HCEC 1CT (cell line): ENCODE data around the gene MGAT5.

Experiments used
- DNase-seq: peaks from one replicate; pipeline ENCODE4 v3.0.0-alpha.2; 2017

Gene MGAT5

DNA sequence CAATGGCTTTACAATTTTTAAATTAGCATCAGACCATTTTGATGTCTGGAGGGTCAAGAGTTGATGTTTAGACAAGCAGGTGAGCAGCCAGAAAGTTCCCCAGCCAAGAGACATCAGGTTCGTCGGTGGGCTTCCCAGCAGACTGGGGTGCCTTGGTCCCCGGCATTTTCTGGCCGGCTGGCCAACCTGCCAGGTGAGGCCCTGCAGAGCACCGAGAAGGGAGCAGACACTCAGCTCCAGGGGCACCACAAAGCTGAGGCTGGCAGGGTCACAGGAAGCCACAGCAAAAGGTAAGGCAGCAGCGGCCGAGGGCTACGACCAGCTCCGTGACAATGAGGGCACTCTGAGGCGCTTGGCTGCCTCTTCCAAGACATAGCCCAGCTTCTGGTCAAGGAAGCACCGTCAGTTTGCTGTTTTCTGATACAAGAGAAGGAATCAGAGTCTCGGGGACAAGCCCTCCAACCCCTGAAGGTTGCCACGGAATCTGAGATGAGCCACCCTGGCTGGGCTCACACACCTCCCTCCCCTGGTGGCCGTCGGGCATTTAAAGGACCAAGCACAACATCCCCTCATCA lies 229.0 kb downstream of the MGAT5 start:
- DNase-seq, result no peak

DNA sequence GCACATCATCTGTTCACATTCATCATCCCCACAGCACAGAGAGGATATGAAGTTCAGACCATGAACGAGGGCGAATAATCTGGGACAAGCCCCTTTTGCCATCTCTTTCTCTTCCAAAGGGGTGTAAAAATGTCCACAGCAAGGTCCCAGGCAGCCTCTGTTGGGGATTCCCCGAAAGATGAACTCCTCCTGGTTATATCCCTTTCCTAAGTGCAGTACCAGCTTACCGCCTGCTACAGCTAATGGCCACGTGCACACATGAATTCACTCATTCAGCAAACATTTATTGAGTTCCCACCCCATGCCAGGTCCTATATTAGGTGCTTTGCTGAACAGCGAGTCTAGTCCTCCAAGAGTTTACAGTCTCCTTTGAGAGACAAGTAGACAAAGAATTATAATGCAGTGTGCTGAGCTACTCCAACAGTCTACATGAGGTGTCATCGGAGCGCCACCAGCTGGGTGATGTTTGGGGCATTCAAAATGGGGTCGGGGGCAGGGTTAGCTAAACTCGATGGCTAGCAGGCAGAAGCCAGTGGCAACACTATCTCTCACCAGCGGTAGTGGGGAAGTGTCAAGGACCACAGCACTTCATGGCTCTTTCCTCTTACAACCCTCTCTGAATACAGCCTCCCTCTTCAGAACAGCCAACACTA lies 236.0 kb downstream of the MGAT5 start:
- DNase-seq, result no peak

DNA sequence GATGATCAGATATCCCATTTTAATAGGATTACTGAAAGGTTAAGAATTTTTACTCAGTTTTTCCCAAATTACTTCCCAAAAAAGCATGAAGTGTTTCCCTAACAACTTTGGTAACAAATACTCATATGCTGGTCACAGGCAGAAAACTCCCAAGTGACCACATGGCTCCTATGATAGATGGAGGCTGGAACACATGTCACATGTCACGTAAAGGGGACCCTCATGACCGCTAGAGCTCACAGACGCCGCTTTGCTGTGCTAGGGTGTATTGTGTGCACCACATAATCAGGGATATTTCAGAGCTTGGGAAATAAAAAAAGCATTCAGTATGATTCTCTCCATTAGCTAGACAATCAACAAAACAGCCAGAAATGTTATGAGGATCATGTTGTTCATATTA lies 236.7 kb downstream of the MGAT5 start:
- no peak for DNase-seq

DNA sequence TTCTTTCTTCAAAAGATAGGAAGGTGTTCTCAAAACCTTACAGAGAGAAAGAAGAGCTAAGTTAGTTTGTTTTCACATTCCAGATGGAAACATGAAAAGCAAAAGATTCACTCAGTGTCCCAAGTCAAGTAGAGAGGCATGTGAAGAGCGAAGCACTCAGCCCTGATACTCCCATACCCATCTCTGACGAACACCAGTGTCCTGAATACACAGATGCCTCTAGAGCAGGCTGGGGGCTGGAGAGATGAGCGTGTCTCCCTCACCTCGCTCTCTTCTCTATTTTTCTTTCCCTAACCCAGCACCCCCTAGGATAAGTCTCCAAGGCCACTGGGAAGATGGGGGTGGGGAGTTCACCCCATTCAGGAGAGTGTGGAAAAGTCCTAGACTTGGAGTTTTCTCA lies 237.2 kb downstream of the MGAT5 start:
- no peak for DNase-seq

- DNase-seq, result no peak
These were observed 238.0 kb downstream of the MGAT5 start for GRCh38 chr2:134491771-134492441.

DNA sequence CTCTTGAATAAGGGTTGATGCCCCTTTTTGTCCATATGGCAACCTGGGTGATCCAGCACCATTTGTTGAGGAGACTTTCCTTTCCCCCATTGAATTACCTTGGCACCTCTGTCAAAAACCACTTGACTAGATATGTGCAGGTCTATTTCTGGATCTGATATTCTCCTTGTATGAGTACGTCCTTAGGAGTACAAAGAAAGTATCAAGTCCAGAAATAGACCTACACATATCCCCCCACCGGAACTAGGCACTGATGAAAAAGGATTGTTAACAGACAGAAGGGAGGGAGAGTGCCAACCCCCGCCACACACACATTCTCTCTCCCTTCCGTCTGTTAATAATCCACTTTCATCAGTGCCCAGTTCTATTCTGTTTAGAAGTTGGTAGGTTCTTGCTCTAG lies 239.9 kb downstream of the MGAT5 start:
- no peak for DNase-seq

DNA sequence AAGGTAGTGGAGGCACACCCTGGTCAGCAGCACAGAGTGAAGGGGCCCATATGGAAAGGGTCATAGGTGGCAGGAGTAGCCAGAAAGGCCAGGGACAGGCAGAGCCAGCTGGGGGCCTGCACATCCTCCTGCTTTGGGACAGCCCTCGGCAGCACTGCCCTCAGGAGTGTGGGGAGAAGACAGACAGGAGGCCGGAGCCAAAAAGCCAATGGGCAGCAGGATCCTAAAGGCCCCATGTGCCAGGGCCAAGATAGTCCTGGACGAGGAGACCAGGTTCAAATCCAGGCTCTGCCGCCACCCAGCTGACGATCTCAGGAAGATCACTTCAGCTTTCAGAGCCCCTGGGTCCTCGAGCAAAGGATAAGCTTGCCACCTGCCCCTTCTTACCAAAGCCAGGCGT lies 244.8 kb downstream of the MGAT5 start:
- DNase-seq, result no peak

DNA sequence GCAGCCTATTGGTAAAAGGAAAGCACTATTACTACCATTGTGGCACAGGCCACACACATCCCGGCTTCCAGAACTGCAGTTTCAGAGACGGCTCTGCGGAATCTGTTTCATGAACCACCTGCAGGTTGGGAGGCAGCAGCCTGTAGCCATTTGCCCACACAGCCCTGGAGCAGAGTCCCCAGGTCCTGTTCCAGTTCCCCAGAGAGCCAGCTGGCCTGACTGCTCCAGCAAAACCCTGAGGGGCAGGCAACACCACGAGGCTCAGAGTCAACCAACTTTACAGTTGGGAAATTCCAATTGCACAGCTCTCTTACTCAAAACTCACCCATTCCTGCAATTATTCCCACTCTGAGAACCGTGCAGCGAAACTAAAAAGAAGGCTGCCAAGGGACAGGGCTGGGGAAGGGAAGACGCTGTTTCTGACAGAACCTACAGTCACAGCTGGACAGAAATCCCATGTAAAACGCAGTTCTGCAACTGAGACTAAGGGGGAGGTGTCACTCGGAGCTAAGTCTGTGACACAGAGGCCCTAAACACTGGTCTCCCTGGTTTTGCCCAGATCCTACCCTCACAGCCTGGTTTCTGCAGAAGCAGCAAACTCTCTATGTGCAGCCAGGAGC lies 245.5 kb downstream of the MGAT5 start:
- DNase-seq, result no peak

DNA sequence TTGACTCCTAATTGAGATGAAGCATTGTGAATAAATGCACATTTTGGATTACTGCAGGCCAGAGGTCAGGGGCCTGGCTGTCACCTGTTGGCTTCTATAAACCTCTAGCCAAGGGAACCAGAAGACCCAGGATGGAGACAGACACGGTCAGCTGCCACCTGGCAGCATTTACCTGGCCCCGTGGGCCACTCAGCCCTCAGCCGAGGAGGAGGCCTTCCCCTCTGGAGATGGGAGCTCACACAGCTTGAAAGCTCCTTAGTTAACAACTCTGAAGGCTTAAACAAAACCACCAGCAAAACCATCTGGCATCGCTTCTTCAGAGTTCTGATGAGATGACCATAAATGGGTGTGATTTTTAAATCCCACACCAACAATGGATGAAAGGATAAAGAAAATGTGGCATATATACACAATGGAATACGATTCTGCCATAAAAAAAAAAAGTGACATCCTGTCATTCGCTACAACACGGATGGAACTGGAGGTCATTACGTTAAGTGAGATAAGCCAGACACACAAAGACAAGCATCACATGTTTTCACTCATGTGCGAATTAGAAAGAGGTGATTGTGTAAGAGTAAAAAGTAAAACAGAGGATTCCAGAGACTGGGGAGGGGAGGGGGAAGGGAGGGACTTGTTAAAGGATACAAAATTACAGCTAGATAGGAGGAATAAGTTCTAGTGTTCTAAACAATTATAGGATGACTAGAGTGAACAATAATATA lies 246.5 kb downstream of the MGAT5 start:
- DNase-seq, result no peak

- no peak for DNase-seq
These were observed 247.7 kb downstream of the MGAT5 start for GRCh38 chr2:134501476-134502091.

DNA sequence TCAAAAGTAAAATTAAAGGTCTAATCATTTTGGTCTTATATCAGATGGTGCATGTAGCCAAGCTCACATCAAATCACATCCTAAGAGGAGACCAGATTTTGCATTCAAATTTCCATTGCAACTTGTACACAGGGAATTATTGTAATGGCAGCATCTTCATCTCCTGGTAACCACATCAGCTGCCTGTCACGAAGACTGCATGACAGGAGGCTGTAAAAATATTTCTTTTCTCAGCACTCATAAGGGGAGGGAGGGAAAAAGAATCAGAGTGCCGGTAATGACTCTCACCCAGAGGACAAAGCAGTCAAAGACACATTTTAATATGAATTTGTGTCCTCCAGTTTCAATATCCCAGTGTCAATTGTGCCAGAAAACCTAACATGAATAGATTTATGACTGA lies 248.2 kb downstream of the MGAT5 start:
- DNase-seq, result no peak
